NCI-H524 (cell line): ENCODE results near the gene CAPN15.

ENCODE experiments used
- DNase-seq, 2 experiments: peaks; one replicate each; lab custom pipeline; 2025; lab: John Stamatoyannopoulos, UW

CAPN15 gene

GRCh38 chr16:561957-562938, 34.7 kb downstream of the CAPN15 start:
- peak; percentile 31 to 64 for DNase-seq

- no peak for DNase-seq
Observed at GRCh38 chr16:563072-563644, 35.6 kb downstream of the CAPN15 start.

- no peak for DNase-seq
Observed at GRCh38 chr16:564690-565418, 37.3 kb downstream of the CAPN15 start.

- no peak for DNase-seq
Observed at GRCh38 chr16:565419-566330, 38.2 kb downstream of the CAPN15 start.

GRCh38 chr16:566475-567372, 39.2 kb downstream of the CAPN15 start, which contains the start of gene NHLRC4:
NHLRC4 (plus strand) TSS chr16:567005; CDS start chr16:568048, 1,043 bp downstream.
- DNase-seq = no peak

- DNase-seq = no peak
Observed at GRCh38 chr16:567373-568256, 40.1 kb downstream of the CAPN15 start.

GRCh38 chr16:568401-569258, 41.1 kb downstream of the CAPN15 start:
- no peak for DNase-seq

GRCh38 chr16:569445-570254, 42.1 kb downstream of the CAPN15 start, which contains the start of gene PIGQ:
PIGQ (plus strand) TSS chr16:569968; CDS start chr16:574075, 4,107 bp downstream.
- DNase-seq = peak in 1 of 2 experiments; percentile 60

- DNase-seq = no peak
Observed at GRCh38 chr16:572865-573650, 45.5 kb downstream of the CAPN15 start.

GRCh38 chr16:574021-574760, 46.7 kb downstream of the CAPN15 start:
- no peak for DNase-seq

- DNase-seq = no peak
Observed at GRCh38 chr16:575354-576196, 48.1 kb downstream of the CAPN15 start.

GRCh38 chr16:576197-576822, 48.8 kb downstream of the CAPN15 start:
- no peak for DNase-seq

- DNase-seq = no peak
Observed at GRCh38 chr16:576823-577201, 49.3 kb downstream of the CAPN15 start.

- DNase-seq = no peak
Observed at GRCh38 chr16:577796-578195, 50.3 kb downstream of the CAPN15 start.
